ENCODE results near the gene SULT6B1. TPM values are rescaled to one million over a fixed set of nuclear protein-coding genes. Genes with fewer than 3 reads are reported as not detected.

SULT6B1 gene
- total RNA-seq, 3 donors from 2014 or later (not counting 1 experiment from before 2014, with no cell fraction given): not detected

- H3K36me3 ChIP-seq (ENCODE audit: control insufficient read depth, insufficient read depth, low read length): peaks cover 53% of the 10 kb centered on the region
- H3K4me1 ChIP-seq (ENCODE audit: control insufficient read depth, insufficient read depth, low read length): no peaks in the 10 kb centered on the region
- Mint-ChIP-seq H3K4me1 (peaks cover 26 to 28% of the 10 kb centered on the region in 2 donors), H3K27me3 (ENCODE audit: low read depth in 2 of 2) (no peaks in the 10 kb centered on the region), H3K9me3 (no peaks in the 10 kb centered on the region), H3K27ac (no peak overlapping the region), H3K36me3 (peaks cover 12% of the 10 kb centered on the region), H3K4me3 (no peak overlapping the region)
- H3K27me3 ChIP-seq (ENCODE audit: control insufficient read depth, insufficient read depth, low read length): no peaks in the 10 kb centered on the region
- TF ChIP-seq, protein P1, sequence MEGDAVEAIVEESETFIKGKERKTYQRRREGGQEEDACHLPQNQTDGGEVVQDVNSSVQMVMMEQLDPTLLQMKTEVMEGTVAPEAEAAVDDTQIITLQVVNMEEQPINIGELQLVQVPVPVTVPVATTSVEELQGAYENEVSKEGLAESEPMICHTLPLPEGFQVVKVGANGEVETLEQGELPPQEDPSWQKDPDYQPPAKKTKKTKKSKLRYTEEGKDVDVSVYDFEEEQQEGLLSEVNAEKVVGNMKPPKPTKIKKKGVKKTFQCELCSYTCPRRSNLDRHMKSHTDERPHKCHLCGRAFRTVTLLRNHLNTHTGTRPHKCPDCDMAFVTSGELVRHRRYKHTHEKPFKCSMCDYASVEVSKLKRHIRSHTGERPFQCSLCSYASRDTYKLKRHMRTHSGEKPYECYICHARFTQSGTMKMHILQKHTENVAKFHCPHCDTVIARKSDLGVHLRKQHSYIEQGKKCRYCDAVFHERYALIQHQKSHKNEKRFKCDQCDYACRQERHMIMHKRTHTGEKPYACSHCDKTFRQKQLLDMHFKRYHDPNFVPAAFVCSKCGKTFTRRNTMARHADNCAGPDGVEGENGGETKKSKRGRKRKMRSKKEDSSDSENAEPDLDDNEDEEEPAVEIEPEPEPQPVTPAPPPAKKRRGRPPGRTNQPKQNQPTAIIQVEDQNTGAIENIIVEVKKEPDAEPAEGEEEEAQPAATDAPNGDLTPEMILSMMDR (IDR thresholded peaks at IDR 0.05): no peak
- 96% methylated on average over 1 of the region's 1 CpG for WGBS (ENCODE audit: insufficient coverage)
- H3K27ac ChIP-seq (ENCODE audit: low read length): no peak overlapping the region
- no peaks in the 10 kb centered on the region for H3K9me3 ChIP-seq (ENCODE audit: control insufficient read depth, insufficient read depth, low read length)
- DNase-seq (no peak), ATAC-seq (no peak)
- intact Hi-C loops (cut with micrococcal nuclease): no loop called here
- H3K4me3 ChIP-seq (ENCODE audit: low read length): no peak overlapping the region
Observed at GRCh38 chr2:37224063-37224462, 35.6 kb upstream of the SULT6B1 start.

GRCh38 chr2:37223131-37223530 lies 34.7 kb upstream of the SULT6B1 start:
- H3K9me3 ChIP-seq (ENCODE audit: control insufficient read depth, insufficient read depth, low read length): no peaks in the 10 kb centered on the region
- peaks cover 55% of the 10 kb centered on the region for H3K36me3 ChIP-seq (ENCODE audit: control insufficient read depth, insufficient read depth, low read length)
- TF ChIP-seq, protein P1 (IDR thresholded peaks at IDR 0.05): no peak
- Mint-ChIP-seq H3K36me3 (peaks cover 12% of the 10 kb centered on the region), H3K9me3 (no peaks in the 10 kb centered on the region), H3K27me3 (ENCODE audit: low read depth in 2 of 2) (no peaks in the 10 kb centered on the region), H3K4me3 (no peak overlapping the region), H3K27ac (peak overlapping the region; percentile 4 to 45), H3K4me1 (peaks cover 25 to 27% of the 10 kb centered on the region in 2 donors)
- H3K27me3 ChIP-seq (ENCODE audit: control insufficient read depth, insufficient read depth, low read length): no peaks in the 10 kb centered on the region
- no peak overlapping the region for H3K27ac ChIP-seq (ENCODE audit: low read length)
- ATAC-seq (no peak), DNase-seq (no peak)
- H3K4me3 ChIP-seq (ENCODE audit: low read length): no peak overlapping the region
- intact Hi-C loops (cut with micrococcal nuclease): no loop called here
- WGBS (ENCODE audit: insufficient coverage): 98% methylated on average over 4 of the region's 4 CpGs
- H3K4me1 ChIP-seq (ENCODE audit: control insufficient read depth, insufficient read depth, low read length): no peaks in the 10 kb centered on the region

DNA sequence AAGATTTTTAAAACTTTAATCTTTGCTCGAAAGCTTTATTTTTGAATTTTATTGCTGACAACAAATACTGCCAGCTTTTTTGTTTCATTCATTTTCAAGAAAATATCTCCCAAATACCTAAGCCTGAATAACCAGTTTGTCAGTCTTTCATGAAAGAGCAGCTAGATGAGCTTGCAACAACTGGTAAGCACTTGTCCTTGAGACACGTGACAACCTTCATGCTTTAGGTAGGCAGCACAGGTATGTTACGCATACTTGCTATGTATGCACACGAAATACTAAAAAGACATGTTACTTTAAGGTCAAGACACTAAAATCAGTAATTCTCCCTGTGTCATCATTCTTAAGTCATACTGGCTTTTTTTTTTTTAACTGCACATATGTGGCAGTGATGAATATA lies 30.6 kb upstream of the SULT6B1 start:
- peaks cover 14% of the 10 kb centered on the region for H3K36me3 Mint-ChIP-seq
- WGBS (ENCODE audit: insufficient coverage): 95% methylated on average over 4 of the region's 4 CpGs
- H3K36me3 ChIP-seq (ENCODE audit: control insufficient read depth, insufficient read depth, low read length): peaks cover 68% of the 10 kb centered on the region

DNA sequence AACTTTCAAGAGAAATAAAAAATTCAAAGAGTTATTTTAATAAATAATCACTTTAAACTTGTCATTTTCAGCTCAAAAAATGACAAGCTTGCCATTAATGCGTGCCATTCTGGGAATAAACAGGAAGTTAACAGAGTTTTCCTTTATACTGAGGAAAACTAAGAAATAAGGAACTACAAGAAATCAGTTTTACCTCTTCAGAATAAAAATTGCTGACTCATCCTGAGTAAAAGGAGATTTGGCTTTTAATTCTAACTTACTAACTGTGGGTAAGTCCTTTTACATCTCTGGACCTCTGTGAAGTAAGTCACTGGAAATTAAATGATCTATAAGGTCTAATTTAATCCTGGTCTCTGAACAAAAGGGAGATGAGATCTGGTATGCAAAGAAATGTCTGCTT lies 26.8 kb upstream of the SULT6B1 start:
- Histone ChIP-seq H3K4me3 (ENCODE audit: low read length) (no peak overlapping the region), H3K9me3 (ENCODE audit: control insufficient read depth, insufficient read depth, low read length) (no peaks in the 10 kb centered on the region), H3K36me3 (ENCODE audit: control insufficient read depth, insufficient read depth, low read length) (peaks cover 81% of the 10 kb centered on the region), H3K27ac (ENCODE audit: low read length) (no peak overlapping the region), H3K27me3 (ENCODE audit: control insufficient read depth, insufficient read depth, low read length) (no peaks in the 10 kb centered on the region), H3K4me1 (ENCODE audit: control insufficient read depth, insufficient read depth, low read length) (no peaks in the 10 kb centered on the region)
- ATAC-seq (no peak), DNase-seq (no peak)
- H3K9me3 Mint-ChIP-seq: no peaks in the 10 kb centered on the region
- no peaks in the 10 kb centered on the region for H3K27me3 Mint-ChIP-seq (ENCODE audit: low read depth in 2 of 2)
- no peak overlapping the region for H3K27ac Mint-ChIP-seq
- intact Hi-C loops (cut with micrococcal nuclease): no loop called here
- no peak overlapping the region for H3K4me3 Mint-ChIP-seq
- WGBS (ENCODE audit: insufficient coverage): no CpG with 5 or more reads among the region's 1 CpG
- TF ChIP-seq, protein P1 (IDR thresholded peaks at IDR 0.05): no peak
- no peaks in the 10 kb centered on the region for H3K4me1 Mint-ChIP-seq
- peaks cover 25% of the 10 kb centered on the region for H3K36me3 Mint-ChIP-seq

More for the DNA sequence above, 30.6 kb upstream of the SULT6B1 start:
- no peaks in the 10 kb centered on the region for H3K9me3 ChIP-seq (ENCODE audit: control insufficient read depth, insufficient read depth, low read length)
- intact Hi-C loops (cut with micrococcal nuclease): no loop called here
- Mint-ChIP-seq H3K27ac (no peak overlapping the region), H3K4me3 (no peak overlapping the region), H3K27me3 (ENCODE audit: low read depth in 2 of 2) (no peaks in the 10 kb centered on the region), H3K4me1 (peaks cover 3 to 10% of the 10 kb centered on the region in 2 donors), H3K9me3 (no peaks in the 10 kb centered on the region)
- no peak overlapping the region for H3K4me3 ChIP-seq (ENCODE audit: low read length)
- H3K4me1 ChIP-seq (ENCODE audit: control insufficient read depth, insufficient read depth, low read length): no peaks in the 10 kb centered on the region
- TF ChIP-seq, protein P1 (IDR thresholded peaks at IDR 0.05): no peak
- DNase-seq (no peak), ATAC-seq (no peak)
- H3K27ac ChIP-seq (ENCODE audit: low read length): no peak overlapping the region
- H3K27me3 ChIP-seq (ENCODE audit: control insufficient read depth, insufficient read depth, low read length): no peaks in the 10 kb centered on the region

Data from natural killer cell (primary cell).